ENCODE results near the gene HEATR3.

HEATR3 gene

GRCh38 chr16:50152807-50153595 is 87.2 kb downstream of the HEATR3 start, which contains the start of gene TENT4B:
Gene TENT4B (plus strand): TSS chr16:50153306. CDS start chr16:50153622, 316 bp downstream.
- peak; percentile 80 for DNase-seq (ENCODE audit: low spot score)
- Histone ChIP-seq H3K9me3 (ENCODE audit: severe bottlenecking) (no peaks in the 10 kb centered on the region), H3K27ac (ENCODE audit: poor library complexity, severe bottlenecking) (peak within 1 kb of the TSS; percentile 65), H3K4me1 (ENCODE audit: insufficient read depth, poor library complexity, severe bottlenecking) (peaks cover 4% of the 10 kb centered on the region), H3K27me3 (ENCODE audit: insufficient read depth, poor library complexity, severe bottlenecking) (no peaks in the 10 kb centered on the region), H3K36me3 (ENCODE audit: low read depth) (no peaks in the 10 kb centered on the region), H3K4me3 (ENCODE audit: severe bottlenecking) (peak within 1 kb of the TSS; percentile 83)
- peak; percentile 77 for ATAC-seq (ENCODE audit: low read depth)
- no peak for TF ChIP-seq CTCF (IDR thresholded peaks at IDR 0.05; ENCODE audit: poor library complexity, severe bottlenecking)

GRCh38 chr16:50153596-50154419 is 88.0 kb downstream of the HEATR3 start:
- DNase-seq (ENCODE audit: low spot score) (no peak), ATAC-seq (ENCODE audit: low read depth) (peak; percentile 16; the same call in 1 of the 3 replicates)
- Histone ChIP-seq H3K36me3 (ENCODE audit: low read depth) (no peaks in the 10 kb centered on the region; the same call in 1 of the 2 replicates), H3K9me3 (ENCODE audit: severe bottlenecking) (no peaks in the 10 kb centered on the region), H3K27ac (ENCODE audit: poor library complexity, severe bottlenecking) (peak overlapping the region; percentile 65), H3K4me1 (ENCODE audit: insufficient read depth, poor library complexity, severe bottlenecking) (peaks cover 4% of the 10 kb centered on the region), H3K27me3 (ENCODE audit: insufficient read depth, poor library complexity, severe bottlenecking) (no peaks in the 10 kb centered on the region), H3K4me3 (ENCODE audit: severe bottlenecking) (peak overlapping the region; percentile 83)
- no peak for TF ChIP-seq CTCF (IDR thresholded peaks at IDR 0.05; ENCODE audit: poor library complexity, severe bottlenecking)

- no peak for TF ChIP-seq CTCF (IDR thresholded peaks at IDR 0.05; ENCODE audit: poor library complexity, severe bottlenecking)
- Histone ChIP-seq H3K27me3 (ENCODE audit: insufficient read depth, poor library complexity, severe bottlenecking) (no peaks in the 10 kb centered on the region), H3K27ac (ENCODE audit: poor library complexity, severe bottlenecking) (peak overlapping the region; percentile 65)
Observed at GRCh38 chr16:50154420-50154950, 88.7 kb downstream of the HEATR3 start.

GRCh38 chr16:50155925-50156324 is 90.2 kb downstream of the HEATR3 start:
- Histone ChIP-seq H3K27ac (ENCODE audit: poor library complexity, severe bottlenecking) (no peak overlapping the region), H3K4me1 (ENCODE audit: insufficient read depth, poor library complexity, severe bottlenecking) (peaks cover 4% of the 10 kb centered on the region), H3K4me3 (ENCODE audit: severe bottlenecking) (no peak overlapping the region), H3K9me3 (ENCODE audit: severe bottlenecking) (no peaks in the 10 kb centered on the region), H3K27me3 (ENCODE audit: insufficient read depth, poor library complexity, severe bottlenecking) (no peaks in the 10 kb centered on the region), H3K36me3 (ENCODE audit: low read depth) (no peaks in the 10 kb centered on the region; the same call in 1 of the 2 replicates)
- DNase-seq (ENCODE audit: low spot score) = no peak
- no peak for ATAC-seq (ENCODE audit: low read depth)
- no peak for TF ChIP-seq CTCF (IDR thresholded peaks at IDR 0.05; ENCODE audit: poor library complexity, severe bottlenecking)

More at GRCh38 chr16:50154420-50154950, 88.7 kb downstream of the HEATR3 start:
- DNase-seq (ENCODE audit: low spot score) = no peak
- peak overlapping the region; percentile 83 for H3K4me3 ChIP-seq (ENCODE audit: severe bottlenecking)
- H3K36me3 ChIP-seq (ENCODE audit: low read depth) = no peaks in the 10 kb centered on the region; the same call in 1 of the 2 replicates
- peaks cover 4% of the 10 kb centered on the region for H3K4me1 ChIP-seq (ENCODE audit: insufficient read depth, poor library complexity, severe bottlenecking)
- ATAC-seq (ENCODE audit: low read depth) = peak; percentile 2; the same call in 1 of the 3 replicates
- no peaks in the 10 kb centered on the region for H3K9me3 ChIP-seq (ENCODE audit: severe bottlenecking)
